ENCODE measurements around the gene MMS22L. TPM values are rescaled to one million over a fixed set of nuclear protein-coding genes. Genes with fewer than 3 reads are reported as not detected.
"Not testable (repeated sequence)": the region's sequence is repeated elsewhere in the genome, so short reads cannot be mapped to it uniquely, and the experiment has no call there.

MMS22L gene
- total RNA-seq, 1 donor from 2014 or later = 19.6 TPM

DNA sequence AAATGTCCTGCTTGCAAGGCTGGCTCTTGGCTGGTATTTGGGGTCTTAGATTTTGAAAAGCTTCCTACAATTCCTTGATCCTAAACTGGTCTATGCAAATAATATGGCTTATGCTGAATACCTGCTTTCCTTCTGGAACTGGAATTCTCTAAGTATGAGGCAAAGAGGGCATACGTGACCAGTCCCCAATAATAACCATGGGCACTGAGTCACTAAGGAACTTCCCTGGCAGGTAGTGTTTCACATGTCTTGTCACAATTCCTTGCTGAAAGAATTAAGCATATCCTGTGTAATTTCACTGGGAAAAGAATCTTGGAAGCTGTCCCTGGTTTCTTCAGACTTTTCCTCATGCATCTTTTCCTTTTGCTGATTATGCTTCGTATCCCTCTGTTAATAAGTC, 106.5 kb downstream of the MMS22L start:
- TF ChIP-seq POLR2AphosphoS5 (IDR thresholded peaks at IDR 0.05; ENCODE audit: insufficient read depth in 1 of 2, low read depth in 1 of 2) (no peak), POLR2A (IDR thresholded peaks at IDR 0.05) (no peak), CTCF (IDR thresholded peaks at IDR 0.05) (no peak)
- Histone ChIP-seq H3K27me3 (no peaks in the 10 kb centered on the region), H3K9me3 (no peaks in the 10 kb centered on the region), H3K4me1 (no peaks in the 10 kb centered on the region), H3K4me3 (no peak overlapping the region), H3K27ac (no peak overlapping the region), H3K36me3 (peaks cover 0 to 9% of the 10 kb centered on the region in 2 donors)
- no peak for DNase-seq (ENCODE audit: extremely low spot score in 2 of 2)
- intact Hi-C loops (cut with DNase I) = no loop called here

DNA sequence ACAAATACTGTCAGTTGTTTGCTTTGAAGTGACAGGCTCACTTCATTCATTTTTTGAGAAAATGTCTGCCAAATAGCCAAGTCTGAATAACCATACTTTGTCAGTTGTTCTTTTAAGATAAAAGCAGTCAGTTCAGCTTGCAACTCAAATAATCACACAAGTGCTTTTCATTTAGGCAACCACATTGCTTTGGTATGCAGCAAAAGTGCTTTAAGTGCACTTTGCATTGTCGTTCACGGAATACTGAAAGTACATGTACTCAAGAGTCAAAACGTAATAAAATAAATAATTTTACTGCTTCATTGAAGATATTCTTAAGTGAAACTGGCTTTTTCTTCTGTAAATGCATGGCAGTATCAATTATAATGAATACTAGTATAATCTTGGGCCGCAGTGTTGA, 107.2 kb downstream of the MMS22L start:
- Histone ChIP-seq H3K27ac (no peak overlapping the region), H3K9me3 (no peaks in the 10 kb centered on the region), H3K27me3 (no peaks in the 10 kb centered on the region), H3K36me3 (peaks cover 0 to 9% of the 10 kb centered on the region in 2 donors), H3K4me1 (no peaks in the 10 kb centered on the region), H3K4me3 (no peak overlapping the region)
- intact Hi-C loops (cut with DNase I) = no loop called here
- TF ChIP-seq POLR2A (IDR thresholded peaks at IDR 0.05) (no peak), CTCF (IDR thresholded peaks at IDR 0.05) (no peak), POLR2AphosphoS5 (IDR thresholded peaks at IDR 0.05; ENCODE audit: insufficient read depth in 1 of 2, low read depth in 1 of 2) (no peak)
- no peak for DNase-seq (ENCODE audit: extremely low spot score in 2 of 2)

- DNase-seq (ENCODE audit: extremely low spot score in 2 of 2) = no peak
- intact Hi-C loops (cut with DNase I) = no loop called here
- TF ChIP-seq POLR2A (IDR thresholded peaks at IDR 0.05) = no peak
- no peak for TF ChIP-seq CTCF (IDR thresholded peaks at IDR 0.05)
- no peak for TF ChIP-seq POLR2AphosphoS5 (IDR thresholded peaks at IDR 0.05; ENCODE audit: insufficient read depth in 1 of 2, low read depth in 1 of 2)
- H3K27ac ChIP-seq = no peak overlapping the region
- no peaks in the 10 kb centered on the region for H3K9me3 ChIP-seq
- peaks cover 0 to 9% of the 10 kb centered on the region in 2 donors for H3K36me3 ChIP-seq
- no peak overlapping the region for H3K4me3 ChIP-seq
- no peaks in the 10 kb centered on the region for H3K27me3 ChIP-seq
- H3K4me1 ChIP-seq = no peaks in the 10 kb centered on the region
Measured at GRCh38 chr6:97174471-97174870, 108.5 kb downstream of the MMS22L start.

- TF ChIP-seq CTCF (IDR thresholded peaks at IDR 0.05) (no peak), POLR2AphosphoS5 (IDR thresholded peaks at IDR 0.05; ENCODE audit: insufficient read depth in 1 of 2, low read depth in 1 of 2) (no peak), POLR2A (IDR thresholded peaks at IDR 0.05) (no peak)
- H3K4me1 ChIP-seq = no peaks in the 10 kb centered on the region
- no peak for DNase-seq (ENCODE audit: extremely low spot score in 2 of 2)
- H3K27me3 ChIP-seq = no peaks in the 10 kb centered on the region
- H3K4me3 ChIP-seq = no peak overlapping the region
- no peak overlapping the region for H3K27ac ChIP-seq
- intact Hi-C loops (cut with DNase I) = no loop called here
- H3K9me3 ChIP-seq = no peaks in the 10 kb centered on the region
- H3K36me3 ChIP-seq = peaks cover 0 to 4% of the 10 kb centered on the region in 2 donors
Measured at GRCh38 chr6:97160280-97160679, 122.7 kb downstream of the MMS22L start.

DNA sequence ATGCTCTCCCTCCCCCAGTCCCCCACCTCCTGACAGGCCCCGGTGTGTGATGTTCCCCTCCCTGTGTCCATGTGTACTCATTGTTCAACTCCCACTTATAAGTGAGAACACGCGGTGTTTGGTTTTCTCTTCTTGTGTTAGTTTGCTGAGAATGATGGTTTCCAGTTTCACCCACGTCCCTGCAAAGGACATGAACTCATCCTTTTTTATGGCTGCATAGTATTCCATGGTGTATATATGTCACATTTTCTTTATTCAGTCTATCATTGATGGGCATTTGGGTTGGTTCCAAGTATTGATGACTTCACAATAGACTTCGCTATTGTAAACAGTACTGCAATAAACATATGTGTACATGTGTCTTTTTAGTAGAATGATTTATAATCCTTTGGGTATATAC, 127.6 kb downstream of the MMS22L start:
- H3K36me3 ChIP-seq; H3K27ac ChIP-seq; H3K4me3 ChIP-seq; intact Hi-C loops (cut with DNase I); H3K9me3 ChIP-seq; H3K4me1 ChIP-seq; DNase-seq (ENCODE audit: extremely low spot score in 2 of 2); H3K27me3 ChIP-seq: not testable (repeated sequence)

- no peak for DNase-seq (ENCODE audit: extremely low spot score in 2 of 2)
- H3K4me3 ChIP-seq = no peak overlapping the region
- H3K4me1 ChIP-seq = no peaks in the 10 kb centered on the region
- TF ChIP-seq POLR2AphosphoS5 (IDR thresholded peaks at IDR 0.05; ENCODE audit: insufficient read depth in 1 of 2, low read depth in 1 of 2) (no peak), POLR2A (IDR thresholded peaks at IDR 0.05) (no peak), CTCF (IDR thresholded peaks at IDR 0.05) (no peak)
- no peaks in the 10 kb centered on the region for H3K27me3 ChIP-seq
- H3K36me3 ChIP-seq = no peaks in the 10 kb centered on the region
- intact Hi-C loops (cut with DNase I) = no loop called here
- no peaks in the 10 kb centered on the region for H3K9me3 ChIP-seq
- H3K27ac ChIP-seq = no peak overlapping the region
Measured at GRCh38 chr6:97154015-97154414, 129.0 kb downstream of the MMS22L start.

Data from vagina (tissue), 2 donors.